Esophagus (tissue), 2 donors: ENCODE results near the gene MESP2. TPM values are rescaled to one million over a fixed set of nuclear protein-coding genes. Genes with fewer than 3 reads are reported as not detected.

Experiments used
- H3K27ac ChIP-seq, 2 donors: one replicate each; pipeline ENCODE4 v1.5.1; 2013; ENCODE audit warnings: low read depth in 2 of 2, mild to moderate bottlenecking in 2 of 2, inconsistent platforms in 1 of 2, low read length in 1 of 2, moderate library complexity in 1 of 2
- H3K27me3 ChIP-seq, 2 donors: one replicate each; pipeline ENCODE4 v1.6.1; 2013; ENCODE audit warnings: low read length in 2 of 2, control low read depth in 1 of 2, mild to moderate bottlenecking in 1 of 2; ENCODE audit not compliant: insufficient read depth in 2 of 2, control insufficient read depth in 1 of 2
- H3K36me3 ChIP-seq, 2 donors: one replicate each; pipeline ENCODE4 v1.6.1; 2013; ENCODE audit warnings: low read length in 1 of 2; ENCODE audit not compliant: control insufficient read depth in 2 of 2, insufficient read depth in 2 of 2
- H3K4me1 ChIP-seq, 2 donors: one replicate each; pipeline ENCODE4 v1.6.1; 2013; ENCODE audit warnings: low read length in 1 of 2; ENCODE audit not compliant: control insufficient read depth in 2 of 2, insufficient read depth in 2 of 2
- H3K4me3 ChIP-seq, 2 donors: one replicate each; pipeline ENCODE4 v1.5.1; 2013; ENCODE audit warnings: low read length in 2 of 2, mild to moderate bottlenecking in 2 of 2, low read depth in 1 of 2, moderate library complexity in 1 of 2
- H3K9me3 ChIP-seq, 2 donors: one replicate each; pipeline ENCODE4 v1.6.1; 2013; ENCODE audit warnings: mild to moderate bottlenecking in 2 of 2, low read depth in 1 of 2, low read length in 1 of 2, moderate library complexity in 1 of 2; ENCODE audit not compliant: control insufficient read depth in 2 of 2, insufficient read depth in 1 of 2
- WGBS, 2 donors: extraction: QIAGEN DNeasy Blood & Tissue Kit; methylation state at CpG; one replicate each; pipeline ENCODE4 v1.1.7; 2013; 5-methylcytosine and 5-hydroxymethylcytosine counted together
- polyA plus RNA-seq, 2 donors: library from polyadenylated mRNA; stranded (reverse); fragments of 200-250 nt; gene quantifications; one replicate each; pipeline ENCODE4 v1.2.3, GENCODE V29; 2013
- donor health status: healthy with polysubstance abuse.
- donor health status: Bipolar disorder and iron deficiency.

MESP2 gene
- polyA plus RNA-seq, 2 donors, result 0.56 to 0.75 TPM

DNA sequence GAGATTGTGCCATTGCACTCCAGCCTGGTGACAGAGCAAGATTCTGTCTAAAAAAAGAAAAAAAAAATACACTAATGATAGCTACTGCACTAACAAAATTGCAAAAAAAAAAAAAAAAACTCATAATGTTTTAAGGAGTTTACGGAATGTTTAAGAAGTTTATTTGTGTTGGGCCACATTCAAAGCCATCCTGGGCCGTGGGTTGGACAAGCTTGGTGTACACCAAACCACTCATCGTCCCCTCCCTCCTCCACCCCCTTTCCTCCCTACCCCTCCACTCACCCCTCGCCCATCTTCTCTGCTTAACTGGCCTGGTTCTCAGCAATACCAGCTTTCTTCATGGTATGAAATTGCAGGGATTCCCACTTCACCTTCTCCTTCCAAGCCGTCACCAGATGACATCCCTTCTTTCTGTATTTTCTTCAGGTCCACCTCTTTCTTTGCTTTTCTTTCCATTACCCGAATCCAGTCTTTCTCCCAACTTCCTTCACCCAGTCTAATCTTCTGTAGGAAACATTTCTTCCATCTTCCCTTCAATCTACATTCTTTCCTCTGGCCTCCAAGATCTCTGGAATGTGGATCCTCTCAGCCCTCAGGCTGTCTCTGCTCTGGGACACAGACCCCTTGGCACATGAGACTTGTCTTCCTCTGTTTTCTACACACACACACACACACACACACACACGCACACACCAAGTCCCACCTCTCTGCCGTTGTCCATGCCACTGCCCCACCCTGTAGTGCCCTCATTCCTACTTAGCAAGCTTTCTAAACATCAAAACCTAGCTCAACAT is 21.6 kb upstream of the MESP2 start:
- H3K4me3 ChIP-seq, result no peak overlapping the region
- no peaks in the 10 kb centered on the region for H3K9me3 ChIP-seq
- H3K27ac ChIP-seq, result no peak overlapping the region
- WGBS, 2 donors, result 69 to 74% methylated on average over 8 of the region's 8 CpGs
- H3K36me3 ChIP-seq, result no peaks in the 10 kb centered on the region
- peaks cover 6 to 15% of the 10 kb centered on the region in 2 donors for H3K4me1 ChIP-seq
- no peaks in the 10 kb centered on the region for H3K27me3 ChIP-seq

DNA sequence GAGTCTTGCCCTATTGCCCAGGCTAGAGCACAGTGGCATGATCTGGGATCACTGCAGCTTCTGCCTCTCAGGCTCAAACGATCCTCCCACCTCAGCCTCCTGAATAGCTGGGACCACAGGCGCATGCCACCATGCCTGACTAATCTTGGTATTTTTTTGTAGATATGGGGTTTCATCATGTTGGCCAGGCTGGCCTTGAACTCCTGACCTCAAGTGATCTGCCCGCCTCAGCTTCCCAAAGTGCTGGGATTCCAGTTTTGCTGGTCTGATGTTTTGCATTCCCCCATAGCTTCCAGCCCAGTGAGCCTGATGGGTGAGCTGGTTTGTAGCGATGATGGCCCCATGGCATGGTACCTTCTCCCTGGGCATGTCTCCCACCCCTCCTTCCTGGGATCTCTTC is 20.4 kb upstream of the MESP2 start:
- Histone ChIP-seq H3K9me3 (no peaks in the 10 kb centered on the region), H3K4me3 (no peak overlapping the region), H3K4me1 (peaks cover 3 to 6% of the 10 kb centered on the region in 2 donors), H3K27me3 (no peaks in the 10 kb centered on the region), H3K36me3 (no peaks in the 10 kb centered on the region), H3K27ac (no peak overlapping the region)
- 87 to 88% methylated on average over 4 of the region's 4 CpGs for WGBS, 2 donors

- H3K27ac ChIP-seq, result no peak overlapping the region
- H3K4me3 ChIP-seq, result no peak overlapping the region
- peaks cover 3 to 6% of the 10 kb centered on the region in 2 donors for H3K4me1 ChIP-seq
- H3K9me3 ChIP-seq, result no peaks in the 10 kb centered on the region
- no peaks in the 10 kb centered on the region for H3K36me3 ChIP-seq
- no peaks in the 10 kb centered on the region for H3K27me3 ChIP-seq
- WGBS, 2 donors, result 64 to 71% methylated on average over 7 of the region's 7 CpGs
Measured at GRCh38 chr15:89756897-89757296, 19.2 kb upstream of the MESP2 start.

DNA sequence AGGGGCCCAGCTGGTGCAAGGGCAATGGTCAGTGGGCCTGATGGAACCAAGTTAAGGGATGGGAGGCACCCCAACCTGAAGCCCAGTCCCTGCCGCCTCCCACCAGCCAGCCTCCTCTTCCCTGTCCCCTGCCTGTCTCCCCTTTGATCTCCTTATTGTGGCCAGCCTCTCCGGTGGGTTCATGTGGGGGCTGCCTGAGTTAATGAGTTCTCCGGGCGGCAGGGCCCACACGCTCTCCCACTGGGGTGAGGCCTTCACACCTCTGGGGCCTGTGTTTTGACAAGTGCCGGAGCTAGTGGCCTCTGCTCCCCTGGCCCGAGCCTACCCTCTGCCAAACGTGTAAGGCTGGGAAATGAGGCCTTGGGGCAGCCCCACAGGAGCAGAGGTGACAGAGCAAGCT is 17.8 kb upstream of the MESP2 start:
- H3K36me3 ChIP-seq, result no peaks in the 10 kb centered on the region
- no peaks in the 10 kb centered on the region for H3K27me3 ChIP-seq
- WGBS, 2 donors, result 89% methylated on average over 8 of the region's 8 CpGs
- H3K4me3 ChIP-seq, result no peak overlapping the region
- H3K27ac ChIP-seq, result no peak overlapping the region
- H3K4me1 ChIP-seq, result peaks cover 0 to 7% of the 10 kb centered on the region in 2 donors
- H3K9me3 ChIP-seq, result no peaks in the 10 kb centered on the region

GRCh38 chr15:89758981-89759380 is 17.2 kb upstream of the MESP2 start:
- WGBS, 2 donors, result 82 to 88% methylated on average over 8 of the region's 8 CpGs
- no peak overlapping the region for H3K27ac ChIP-seq
- H3K9me3 ChIP-seq, result no peaks in the 10 kb centered on the region
- H3K4me1 ChIP-seq, result peaks cover 0 to 7% of the 10 kb centered on the region in 2 donors
- no peaks in the 10 kb centered on the region for H3K27me3 ChIP-seq
- H3K4me3 ChIP-seq, result no peak overlapping the region
- H3K36me3 ChIP-seq, result no peaks in the 10 kb centered on the region

DNA sequence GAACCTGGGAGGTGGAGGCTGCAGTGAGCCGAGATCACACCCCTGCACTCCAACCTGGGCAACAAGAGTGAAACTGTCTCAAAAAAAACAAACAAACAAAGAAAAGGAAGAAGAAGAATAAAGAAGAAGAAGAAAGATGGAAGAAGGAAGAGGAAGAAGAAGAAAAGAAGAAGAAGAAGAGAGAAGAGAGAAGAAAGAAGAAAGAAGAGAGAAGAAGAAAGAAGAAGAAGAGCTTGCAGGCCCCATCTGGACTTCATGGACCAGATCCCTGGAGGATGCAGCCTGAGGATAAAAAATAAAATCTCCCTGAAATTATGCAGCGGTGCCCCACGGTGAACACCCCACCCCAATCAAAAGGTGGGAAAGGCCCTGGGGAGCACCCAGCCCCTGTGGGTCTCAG is 16.3 kb upstream of the MESP2 start:
- no peak overlapping the region for H3K4me3 ChIP-seq

DNA sequence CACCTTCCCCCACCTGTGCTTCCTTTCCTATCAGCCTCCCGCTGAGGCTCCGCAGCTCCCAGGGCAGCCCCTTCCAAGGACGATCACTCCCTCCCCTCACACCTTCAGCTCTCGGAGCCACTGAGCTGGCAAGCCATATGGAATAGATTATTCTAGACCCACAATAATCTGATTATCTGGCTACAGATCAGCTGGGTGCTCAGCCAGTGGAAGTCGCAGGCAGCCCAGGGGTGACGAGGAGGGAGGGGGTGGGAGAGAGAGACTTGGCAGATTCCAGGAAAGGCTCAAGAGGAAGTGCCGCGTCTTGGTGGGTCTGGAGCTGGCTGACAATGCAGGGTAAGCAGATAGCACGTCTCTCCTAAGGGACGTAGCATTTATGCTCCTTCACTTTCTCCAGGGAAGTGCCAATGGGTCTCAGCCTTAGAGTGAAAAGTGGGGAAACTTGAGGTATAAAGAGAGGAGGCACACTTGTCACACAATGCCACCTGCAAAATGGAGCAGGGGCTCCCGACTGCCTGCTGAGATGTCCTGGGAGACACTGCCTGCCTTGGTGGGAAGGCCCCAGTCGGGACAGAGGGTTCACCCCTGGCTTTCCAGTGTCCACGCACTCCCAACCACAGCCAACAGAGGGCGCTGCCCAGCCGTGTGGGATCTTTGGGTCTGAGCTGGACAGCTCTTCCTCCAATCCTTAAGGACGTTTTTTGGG is 15.7 kb upstream of the MESP2 start:
- H3K4me1 ChIP-seq, result peaks cover 0 to 7% of the 10 kb centered on the region in 2 donors
- no peaks in the 10 kb centered on the region for H3K9me3 ChIP-seq
- H3K27ac ChIP-seq, result no peak overlapping the region
- no peaks in the 10 kb centered on the region for H3K36me3 ChIP-seq
- no peaks in the 10 kb centered on the region for H3K27me3 ChIP-seq
- H3K4me3 ChIP-seq, result no peak overlapping the region
- WGBS, 2 donors, result 40 to 41% methylated on average over 16 of the region's 16 CpGs

More for the DNA sequence above, 16.3 kb upstream of the MESP2 start:
- Histone ChIP-seq H3K4me1 (peaks cover 0 to 7% of the 10 kb centered on the region in 2 donors), H3K36me3 (no peaks in the 10 kb centered on the region), H3K27me3 (no peaks in the 10 kb centered on the region), H3K9me3 (no peaks in the 10 kb centered on the region), H3K27ac (no peak overlapping the region)
- WGBS, 2 donors, result 88 to 98% methylated on average over 3 of the region's 3 CpGs

DNA sequence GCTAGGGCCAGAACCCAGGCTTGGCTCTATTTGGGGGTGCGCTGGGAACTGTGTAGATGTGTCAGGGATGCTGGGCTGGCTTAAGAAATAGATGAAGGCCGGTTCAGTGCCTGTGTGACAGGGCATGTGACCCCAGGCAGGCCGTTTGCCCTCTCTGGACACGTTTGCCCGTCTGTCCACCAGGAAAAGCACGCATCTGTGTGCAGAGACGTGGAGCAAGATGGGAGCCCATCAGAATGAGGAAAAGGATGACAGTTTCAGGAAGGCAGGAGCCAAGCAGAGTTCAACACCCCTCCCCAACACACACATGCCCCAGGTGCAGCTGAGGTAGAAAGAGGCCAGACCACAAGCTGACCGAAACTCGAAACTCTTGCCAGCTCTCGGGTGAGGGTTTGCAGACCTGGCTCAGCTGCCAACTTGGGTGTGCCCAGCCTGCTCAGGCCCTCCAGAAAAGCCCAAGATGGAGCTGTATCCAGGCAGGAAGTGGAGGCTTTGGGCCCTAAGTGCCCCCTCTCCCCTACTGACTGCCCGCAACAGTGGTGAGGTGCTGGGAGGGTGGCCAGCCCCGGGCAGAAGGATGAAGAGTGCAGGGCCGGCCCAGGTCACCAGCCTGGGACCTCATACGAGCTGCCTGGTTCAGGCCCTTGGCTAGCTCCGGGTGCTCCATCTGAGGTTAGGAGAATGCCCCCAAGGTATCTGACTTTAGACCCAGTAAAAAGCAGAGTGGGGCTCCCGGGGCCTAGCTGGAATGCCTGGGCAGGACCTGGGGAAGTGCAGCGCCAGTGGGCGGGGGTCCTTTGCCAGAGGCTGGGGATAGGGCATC is 14.9 kb upstream of the MESP2 start:
- no peak overlapping the region for H3K27ac ChIP-seq
- 57 to 58% methylated on average over 18 of the region's 18 CpGs for WGBS, 2 donors
- peaks cover 0 to 8% of the 10 kb centered on the region in 2 donors for H3K4me1 ChIP-seq
- no peaks in the 10 kb centered on the region for H3K27me3 ChIP-seq
- H3K4me3 ChIP-seq, result no peak overlapping the region
- H3K36me3 ChIP-seq, result no peaks in the 10 kb centered on the region
- no peaks in the 10 kb centered on the region for H3K9me3 ChIP-seq

- H3K27ac ChIP-seq, result no peak overlapping the region
- no peak overlapping the region for H3K4me3 ChIP-seq
- no peaks in the 10 kb centered on the region for H3K27me3 ChIP-seq
- H3K4me1 ChIP-seq, result peaks cover 0 to 14% of the 10 kb centered on the region in 2 donors
- no peaks in the 10 kb centered on the region for H3K9me3 ChIP-seq
- H3K36me3 ChIP-seq, result no peaks in the 10 kb centered on the region
- 72 to 73% methylated on average over 5 of the region's 5 CpGs for WGBS, 2 donors
Measured at GRCh38 chr15:89761929-89762328, 14.2 kb upstream of the MESP2 start.
